ENCODE data around the gene YBEY.

GRCh38 chr21:46301759-46302158 is 15.6 kb downstream of the YBEY start:
- no peak for TF ChIP-seq CTCF (conservative IDR thresholded peaks at IDR 0.05; ENCODE audit: low read depth, low read length)
- no peak for TF ChIP-seq EZH2 (IDR thresholded peaks at IDR 0.05; ENCODE audit: borderline replicate concordance, low read depth, low read length, poor library complexity, severe bottlenecking)
